ENCODE results near the gene HOXA3.

GRCh38 chr7:27163288-27164044 lies 11.1 kb upstream of the HOXA3 start:
- no peak for TF ChIP-seq CTCF (IDR thresholded peaks at IDR 0.05)
- TF ChIP-seq POLR2AphosphoS5 (IDR thresholded peaks at IDR 0.05): no peak
- no peak for TF ChIP-seq EP300 (IDR thresholded peaks at IDR 0.05)
- no peak for TF ChIP-seq POLR2A (IDR thresholded peaks at IDR 0.05)
